PC-3 (cell line): ENCODE data around the gene BRD9.

Experiments used
- EZH2 ChIP-seq: fragments of 300-600 bp; sonication (generic); IDR thresholded peaks from one replicate; pipeline ENCODE4 v1.6.1; 2017; ENCODE audit warnings: antibody characterized with exemption, mild to moderate bottlenecking, low read length; ENCODE audit not compliant: unreplicated experiment
- EZH2phosphoT487 ChIP-seq: fragments of 300-600 bp; sonication (generic); IDR thresholded peaks from 2 replicates; pipeline ENCODE4 v1.6.1; 2018; ENCODE audit warnings: mild to moderate bottlenecking, antibody characterized with exemption, low read length, borderline replicate concordance
- TF ChIP-seq, protein P1 (sequence below): fragments of 300-600 bp; sonication (generic); conservative IDR thresholded peaks from 2 replicates; pipeline ENCODE4 v1.5.1; 2017; ENCODE audit warnings: antibody characterized with exemption, low read depth, mild to moderate bottlenecking, low read length

DNA sequence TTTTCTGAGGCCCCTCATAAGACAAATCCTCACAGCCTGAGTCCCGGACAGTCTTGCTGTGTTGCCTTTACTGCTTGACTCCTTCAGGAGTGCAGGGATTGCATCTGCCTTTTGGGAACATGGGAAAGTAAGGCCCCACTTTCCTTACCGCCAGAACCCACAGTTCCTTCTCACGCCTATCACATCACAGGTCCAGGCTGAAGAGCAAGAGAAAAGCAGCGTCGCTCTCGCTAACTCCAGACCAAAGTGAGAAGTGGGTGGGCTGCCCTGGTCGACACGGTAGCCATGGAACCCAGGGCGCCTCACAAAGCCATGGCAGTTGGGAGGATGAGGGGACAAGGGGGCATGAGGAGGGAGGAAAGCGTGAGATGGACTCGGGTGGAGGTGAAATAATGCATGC, 33.9 kb downstream of the BRD9 start:
- TF ChIP-seq EZH2phosphoT487 (no peak), EZH2 (no peak)
- TF ChIP-seq, protein P1, sequence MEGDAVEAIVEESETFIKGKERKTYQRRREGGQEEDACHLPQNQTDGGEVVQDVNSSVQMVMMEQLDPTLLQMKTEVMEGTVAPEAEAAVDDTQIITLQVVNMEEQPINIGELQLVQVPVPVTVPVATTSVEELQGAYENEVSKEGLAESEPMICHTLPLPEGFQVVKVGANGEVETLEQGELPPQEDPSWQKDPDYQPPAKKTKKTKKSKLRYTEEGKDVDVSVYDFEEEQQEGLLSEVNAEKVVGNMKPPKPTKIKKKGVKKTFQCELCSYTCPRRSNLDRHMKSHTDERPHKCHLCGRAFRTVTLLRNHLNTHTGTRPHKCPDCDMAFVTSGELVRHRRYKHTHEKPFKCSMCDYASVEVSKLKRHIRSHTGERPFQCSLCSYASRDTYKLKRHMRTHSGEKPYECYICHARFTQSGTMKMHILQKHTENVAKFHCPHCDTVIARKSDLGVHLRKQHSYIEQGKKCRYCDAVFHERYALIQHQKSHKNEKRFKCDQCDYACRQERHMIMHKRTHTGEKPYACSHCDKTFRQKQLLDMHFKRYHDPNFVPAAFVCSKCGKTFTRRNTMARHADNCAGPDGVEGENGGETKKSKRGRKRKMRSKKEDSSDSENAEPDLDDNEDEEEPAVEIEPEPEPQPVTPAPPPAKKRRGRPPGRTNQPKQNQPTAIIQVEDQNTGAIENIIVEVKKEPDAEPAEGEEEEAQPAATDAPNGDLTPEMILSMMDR = no peak
